SK-N-SH (cell line): ENCODE data around the gene UVRAG. TPM values are rescaled to one million over a fixed set of nuclear protein-coding genes. Genes with fewer than 3 reads are reported as not detected.

Experiments used
- CTCF ChIA-PET: fragments of 300-600, 350-600 bp; formaldehyde crosslinking; extraction: SDS; loops from one replicate; lab custom pipeline; 2021; lab: Yijun Ruan, JAX
- POLR2A ChIA-PET: fragments of 350-600 bp; sonication (Branson Sonifier 250); formaldehyde crosslinking; extraction: SDS; loops from one replicate; lab custom pipeline; 2020; ENCODE audit warnings: antibody characterized with exemption, inconsistent platforms; lab: Yijun Ruan, JAX
- DNase-seq: peaks from one replicate; pipeline ENCODE4 v3.0.0; 2012
- H2AFZ ChIP-seq: fragments of 200-600 bp; sonication (generic); 2 replicates; pipeline ENCODE4 v1.8.1; 2016; ENCODE audit warnings: antibody characterized with exemption, mild to moderate bottlenecking, low read depth
- H3F3A ChIP-seq: fragments of 200-600 bp; sonication (generic); replicated peaks from 2 replicates; pipeline ENCODE3; 2016; ENCODE audit warnings: antibody characterized with exemption, mild to moderate bottlenecking; ENCODE audit not compliant: insufficient read depth
- H3K27ac ChIP-seq, 2 experiments: fragments of 200-500 bp in 1 of 2; fragments of 200-600 bp in 1 of 2; sonication (Bioruptor generic) in 1 of 2; sonication (generic), shearing (Covaris generic) in 1 of 2; 2 replicates each; pipeline versions ENCODE4 v1.5.1 to v1.6.1; 2014 to 2016; ENCODE audit warnings: low read depth in 2 of 2, inconsistent platforms in 1 of 2, low read length in 1 of 2, mild to moderate bottlenecking in 1 of 2, mixed read lengths in 1 of 2
- H3K27me3 ChIP-seq: fragments of 200-600 bp; sonication (generic), shearing (Covaris generic); 2 replicates; pipeline ENCODE4 v1.6.1; 2016; ENCODE audit warnings: mixed run types; ENCODE audit not compliant: insufficient read depth
- H3K36me3 ChIP-seq, 2 experiments: fragments of 200-500 bp in 1 of 2; fragments of 200-600 bp in 1 of 2; sonication (Bioruptor generic) in 1 of 2; sonication (generic) in 1 of 2; replicated peaks in 1 of 2; 2 replicates each; pipeline versions ENCODE3 to v1.5.1; 2014 to 2016; ENCODE audit warnings: low read length in 1 of 2, mild to moderate bottlenecking in 1 of 2; ENCODE audit not compliant: insufficient read depth in 2 of 2, control insufficient read depth in 1 of 2
- H3K4me1 ChIP-seq, 2 experiments: fragments of 200-500 bp in 1 of 2; fragments of 200-600 bp in 1 of 2; sonication (Bioruptor generic) in 1 of 2; sonication (generic), shearing (Covaris generic) in 1 of 2; 2 replicates each; pipeline versions ENCODE4 v1.5.1 to v1.6.1; 2014 to 2016; ENCODE audit warnings: low read depth in 1 of 2, low read length in 1 of 2, mixed run types in 1 of 2; ENCODE audit not compliant: insufficient read depth in 2 of 2, control insufficient read depth in 1 of 2
- H3K4me2 ChIP-seq: fragments of 200-600 bp; sonication (generic), shearing (Covaris generic); 2 replicates; pipeline ENCODE4 v1.6.1; 2017; ENCODE audit warnings: mixed run types
- H3K4me3 ChIP-seq, 2 experiments: fragments of 200-500 bp in 1 of 2; fragments of 200-600 bp in 1 of 2; sonication (Bioruptor generic) in 1 of 2; sonication (generic), shearing (Covaris generic) in 1 of 2; 2 replicates each; pipeline versions ENCODE4 v1.5.1 to v1.8.1; 2014 to 2016; ENCODE audit warnings: low read depth in 2 of 2, inconsistent platforms in 1 of 2, low read length in 1 of 2, mild to moderate bottlenecking in 1 of 2, mixed read lengths in 1 of 2, moderate library complexity in 1 of 2
- H3K79me2 ChIP-seq: fragments of 200-600 bp; sonication (generic); 2 replicates; pipeline ENCODE4 v1.8.1; 2017; ENCODE audit warnings: mild to moderate bottlenecking; ENCODE audit not compliant: insufficient read depth
- H3K9ac ChIP-seq: fragments of 200-600 bp; sonication (generic); 2 replicates; pipeline ENCODE4 v1.6.1; 2017; ENCODE audit warnings: mixed run types
- H3K9me2 ChIP-seq: fragments of 200-600 bp; sonication (generic); 2 replicates; pipeline ENCODE4 v1.6.1; 2017; ENCODE audit warnings: mixed run types
- H3K9me3 ChIP-seq: fragments of 200-600 bp; sonication (generic); 2 replicates; pipeline ENCODE4 v1.6.1; 2017; ENCODE audit warnings: mixed run types, mild to moderate bottlenecking, moderate library complexity
- H4K20me1 ChIP-seq: fragments of 200-600 bp; sonication (generic); 2 replicates; pipeline ENCODE4 v1.6.1; 2017; ENCODE audit warnings: mild to moderate bottlenecking, mixed run types; ENCODE audit not compliant: insufficient read depth
- EZH2phosphoT487 ChIP-seq: fragments of 200-600 bp; sonication (generic); IDR thresholded peaks from 2 replicates; pipeline ENCODE4 v1.6.1; 2017; ENCODE audit warnings: low read depth, mixed run types, mild to moderate bottlenecking, antibody characterized with exemption, moderate library complexity, borderline replicate concordance
- FOXJ3 ChIP-seq: sonication (generic); formaldehyde crosslinking; IDR thresholded peaks from 2 replicates; pipeline ENCODE4 v1.5.1; 2020; ENCODE audit warnings: mild to moderate bottlenecking, missing genetic modification reagents
- JUND ChIP-seq: IDR thresholded peaks from 2 replicates; pipeline ENCODE4 v1.4.0; 2012
- MXI1 ChIP-seq: IDR thresholded peaks from 2 replicates; pipeline ENCODE4 v1.6.1; 2012; ENCODE audit warnings: mild to moderate bottlenecking, low read depth, low read length, improper control_type of control experiment
- NFIC ChIP-seq: IDR thresholded peaks from 2 replicates; pipeline ENCODE4 v1.4.0; 2012; ENCODE audit warnings: borderline replicate concordance
- NRF1 ChIP-seq: IDR thresholded peaks from 2 replicates; pipeline ENCODE4 v1.6.1; 2012; ENCODE audit warnings: low read depth, mild to moderate bottlenecking, low read length
- RFX5 ChIP-seq: IDR thresholded peaks from 2 replicates; pipeline ENCODE4 v1.6.1; 2012; ENCODE audit warnings: mild to moderate bottlenecking, improper control_type of control experiment, low read length
- TAF1 ChIP-seq: IDR thresholded peaks from 2 replicates; pipeline ENCODE4 v1.6.1; 2012; ENCODE audit warnings: low read depth, mild to moderate bottlenecking, low read length, moderate library complexity, borderline replicate concordance
- TCF12 ChIP-seq: IDR thresholded peaks from 2 replicates; pipeline ENCODE4 v1.4.0; 2012
- USF1 ChIP-seq: IDR thresholded peaks from 2 replicates; pipeline ENCODE4 v1.4.0; 2012; ENCODE audit warnings: low read depth, borderline replicate concordance
- USF2 ChIP-seq: fragments of 150-350 bp; IDR thresholded peaks from 2 replicates; pipeline ENCODE4 v1.6.1; 2017; ENCODE audit warnings: antibody characterized with exemption, low read length, low read depth, borderline replicate concordance
- YY1 ChIP-seq: IDR thresholded peaks from 2 replicates; pipeline ENCODE4 v1.4.0; 2012; ENCODE audit warnings: low read depth, mild to moderate bottlenecking
- ZBTB33 ChIP-seq: IDR thresholded peaks from 2 replicates; pipeline ENCODE4 v1.4.0; 2012; ENCODE audit warnings: low read depth, borderline replicate concordance
- WGBS: methylation state at CpG from one replicate; pipeline ENCODE4 v1.1.6; 2017; ENCODE audit warnings: low lambda C conversion rate; 5-methylcytosine and 5-hydroxymethylcytosine counted together
- polyA plus RNA-seq, 3 experiments: library from polyadenylated mRNA; depleted of rRNA; stranded (reverse); fragments of >200 nt; gene quantifications; 2 replicates each; pipeline ENCODE4 v1.2.3, GENCODE V29; 2012

UVRAG gene
- polyA plus RNA-seq, 1 of the 3 experiments (the other 2 are of a cell fraction), result 5.8 TPM

- H3K9me2 ChIP-seq, result no peaks in the 10 kb centered on the region
- H3F3A ChIP-seq, result no peaks in the 10 kb centered on the region
- POLR2A ChIA-PET, result no interaction called here
- peaks cover 0 to 70% of the 10 kb centered on the region in 2 experiments; a peak in 2 of 4 replicates for H3K4me1 ChIP-seq
- no peaks in the 10 kb centered on the region for H3K36me3 ChIP-seq
- no peaks in the 10 kb centered on the region for H4K20me1 ChIP-seq
- TF ChIP-seq NFIC (no peak), TAF1 (no peak), ZBTB33 (no peak), RFX5 (no peak), USF2 (no peak), JUND (no peak), YY1 (no peak), TCF12 (no peak), NRF1 (no peak), USF1 (no peak), FOXJ3 (CRISPR knock-in tag) (no peak), MXI1 (no peak), EZH2phosphoT487 (no peak)
- no peak overlapping the region for H2AFZ ChIP-seq
- H3K27ac ChIP-seq, result no peak overlapping the region
- H3K9me3 ChIP-seq, result no peaks in the 10 kb centered on the region
- no peak for DNase-seq
- 87% methylated on average over 20 of the region's 24 CpGs for WGBS
- H3K27me3 ChIP-seq, result no peaks in the 10 kb centered on the region
- no peak overlapping the region for H3K4me2 ChIP-seq
- no peaks in the 10 kb centered on the region for H3K79me2 ChIP-seq
- no peak overlapping the region for H3K9ac ChIP-seq
- H3K4me3 ChIP-seq, result no peak overlapping the region
- CTCF ChIA-PET, result interaction anchor here (1.4 to 4.3 kb wide), 2 partner anchors 11 to 50 kb away, joined by 4 to 25 read pairs; no protein-coding TSS in a partner anchor
Observed at GRCh38 chr11:76158394-76159302, 343.6 kb downstream of the UVRAG start.
